Measurements from ENCODE around the gene CAMTA1.

Gene CAMTA1

DNA sequence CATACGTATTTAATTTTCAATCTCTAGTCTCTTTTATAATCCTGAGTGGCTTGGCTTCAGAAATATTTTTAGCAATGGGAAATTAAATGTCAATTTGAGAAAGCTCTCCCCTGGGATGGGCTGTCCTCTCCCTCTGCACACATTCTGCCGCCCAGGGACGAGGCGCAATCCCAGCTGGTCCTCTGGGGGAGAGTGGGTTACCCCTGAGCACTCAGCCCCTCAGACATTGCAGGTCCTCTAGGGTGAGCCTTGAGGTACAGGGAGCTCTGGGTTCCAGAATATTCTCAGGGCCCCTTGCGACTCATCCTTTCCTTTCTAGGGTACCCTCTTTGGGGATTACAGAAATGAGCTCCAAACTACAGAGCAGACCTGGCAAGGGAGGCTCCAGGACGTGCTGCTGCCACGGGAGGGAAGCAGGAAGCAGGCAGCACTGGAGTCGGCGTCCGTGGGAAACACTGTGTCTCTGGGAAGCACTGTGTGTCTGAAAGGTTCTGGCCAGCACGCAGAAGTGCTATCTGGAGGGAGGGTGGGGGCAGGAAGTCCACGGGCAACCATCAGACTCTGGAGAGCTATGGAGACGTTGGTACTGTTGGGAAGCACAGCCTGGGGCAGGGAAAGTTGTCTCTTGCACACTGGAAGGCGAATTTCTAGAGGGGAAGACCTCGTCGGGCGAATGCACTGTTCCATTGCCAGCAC is 642.5 kb downstream of the CAMTA1 start:
- DNase-seq = no peak

DNA sequence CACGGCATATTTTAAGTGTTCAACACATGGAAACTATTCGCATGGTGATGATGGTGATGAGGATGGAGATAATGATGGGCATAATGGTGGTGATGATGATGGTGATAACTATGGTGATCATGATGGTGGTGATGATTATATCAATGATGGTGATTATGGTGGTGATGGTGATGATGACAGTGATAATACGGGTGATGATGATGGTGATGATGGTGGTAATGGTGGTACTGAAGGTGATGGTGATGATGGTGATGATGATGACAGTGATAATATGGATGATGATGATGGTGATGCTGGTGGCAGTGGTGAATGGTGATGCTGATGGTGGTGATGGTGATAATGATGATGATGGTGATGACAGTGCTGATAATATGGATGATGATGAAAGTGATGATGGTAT is 644.0 kb downstream of the CAMTA1 start:
- DNase-seq = no peak

DNA sequence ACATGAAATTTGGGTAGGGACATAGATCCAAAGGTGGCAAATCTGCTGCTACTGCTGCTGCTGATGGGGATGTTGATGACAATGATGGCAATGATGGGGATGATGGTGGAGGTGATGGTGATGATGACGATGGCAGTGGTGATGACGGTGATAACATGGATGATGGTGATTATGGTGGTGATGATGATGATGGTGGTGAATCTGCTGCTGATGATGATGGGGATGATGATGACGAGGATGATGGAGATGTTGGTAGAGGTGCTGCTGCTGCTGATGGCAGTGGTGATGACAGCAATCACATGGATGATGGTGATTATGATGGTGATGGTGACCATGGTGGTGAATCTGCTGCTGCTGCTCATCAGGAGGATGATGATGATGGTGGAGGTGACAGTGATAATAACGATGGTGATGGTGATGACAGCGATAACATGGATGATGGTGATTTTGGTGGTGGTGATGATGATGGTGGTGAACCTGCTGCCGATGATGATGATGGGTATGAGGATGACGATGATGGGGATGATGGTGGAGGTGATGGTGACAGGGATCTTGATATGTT is 644.9 kb downstream of the CAMTA1 start:
- no peak for DNase-seq

DNA sequence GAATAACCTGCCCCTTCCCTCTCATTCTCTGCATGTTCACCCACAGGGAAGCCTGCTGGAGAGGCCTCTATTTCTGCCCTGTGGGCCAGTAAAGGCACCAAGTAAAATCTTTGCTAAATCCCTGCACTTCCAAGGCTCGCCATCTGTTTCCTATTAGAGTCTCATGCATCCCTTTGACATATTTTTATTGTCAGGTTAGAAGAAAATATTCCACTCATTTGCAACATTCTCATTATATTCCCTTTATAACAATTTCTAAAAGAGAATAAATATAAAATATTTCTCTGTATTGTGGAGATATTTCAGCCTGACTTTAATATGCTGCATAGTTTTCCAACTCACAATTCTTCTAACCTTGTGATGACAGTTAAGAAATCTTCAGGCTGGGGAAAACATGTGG is 645.4 kb downstream of the CAMTA1 start:
- no peak for DNase-seq

DNA sequence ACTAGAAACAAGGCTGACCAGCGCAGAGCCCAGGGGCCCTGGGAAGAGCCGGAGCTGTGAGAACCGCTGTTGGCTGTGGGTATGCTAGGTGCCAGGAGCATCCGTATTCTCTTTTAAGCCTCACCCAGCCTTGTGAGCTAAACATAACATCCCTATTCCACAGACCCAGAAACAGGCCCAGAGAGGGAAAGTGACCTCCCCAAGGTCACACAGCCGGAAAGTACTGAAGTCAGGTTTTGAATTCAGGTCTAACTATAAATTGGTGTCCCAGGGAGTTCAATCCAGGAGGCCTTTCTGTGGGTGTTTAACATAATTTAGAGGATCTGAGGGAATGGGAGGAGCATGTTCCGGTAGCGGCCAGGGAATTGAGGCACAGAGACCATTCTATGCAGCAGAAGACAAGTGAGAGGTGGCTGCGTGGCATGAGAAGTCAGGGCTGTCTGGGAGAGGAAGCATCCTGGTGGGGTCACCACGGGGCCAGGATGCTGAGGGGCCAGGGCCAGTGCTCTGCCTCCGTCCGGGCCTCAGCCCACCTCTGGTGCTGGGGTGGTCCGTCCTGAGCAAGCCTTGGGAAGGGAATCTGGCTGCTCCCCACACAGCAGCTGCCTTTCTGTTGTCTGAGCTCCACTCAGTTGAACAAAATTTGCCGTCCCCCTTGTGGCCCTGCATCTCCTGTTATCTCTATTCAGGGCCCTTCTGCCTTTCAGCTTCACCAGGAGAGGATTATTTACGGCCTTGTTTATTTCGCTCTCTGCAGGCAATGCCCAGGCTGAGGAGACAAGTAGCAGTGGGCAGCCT is 647.0 kb downstream of the CAMTA1 start:
- DNase-seq = no peak

DNA sequence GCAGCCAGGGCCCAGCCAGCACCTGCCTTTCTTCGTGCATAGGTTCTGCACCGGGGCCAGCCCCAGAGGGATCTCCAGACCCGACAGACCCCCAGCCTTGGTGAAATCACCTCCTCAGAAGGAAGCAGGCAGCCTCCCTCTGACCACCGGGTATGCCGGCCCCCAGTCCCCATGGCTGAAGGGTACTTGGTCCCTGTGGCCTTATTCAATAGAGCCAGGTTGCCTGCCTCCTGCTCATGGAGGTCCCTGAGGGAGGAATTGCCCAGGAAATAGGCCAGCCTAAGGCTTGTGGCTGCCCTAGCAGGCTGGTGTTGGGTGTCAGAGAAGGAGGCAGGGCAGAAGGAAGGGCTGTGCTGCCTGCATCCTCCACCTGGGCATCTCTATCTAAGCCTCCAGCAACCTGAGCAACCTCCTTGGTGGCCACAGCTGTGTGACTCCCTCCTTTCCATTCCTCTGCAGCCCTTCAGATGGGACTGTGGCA is 647.7 kb downstream of the CAMTA1 start:
- no peak for DNase-seq

DNA sequence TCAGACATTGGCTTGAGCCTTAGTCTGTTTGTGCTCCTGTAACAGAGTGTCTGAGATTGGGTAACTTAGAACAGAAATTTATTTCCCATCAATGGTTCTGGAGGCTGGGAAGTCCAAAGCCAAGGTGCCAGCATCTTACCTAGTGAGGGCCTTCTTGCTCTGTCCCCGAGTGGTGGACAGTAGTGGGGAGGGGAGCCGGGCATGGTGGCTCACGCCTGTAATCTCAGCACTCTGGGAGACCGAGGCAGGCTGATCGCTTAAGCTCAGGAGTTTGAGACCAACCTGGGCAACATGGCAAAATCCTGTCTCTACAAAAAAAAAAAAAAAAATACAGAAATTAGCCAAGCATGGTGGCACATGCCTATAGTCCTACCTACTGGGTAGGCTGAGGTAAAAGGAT is 649.3 kb downstream of the CAMTA1 start:
- no peak for DNase-seq

DNA sequence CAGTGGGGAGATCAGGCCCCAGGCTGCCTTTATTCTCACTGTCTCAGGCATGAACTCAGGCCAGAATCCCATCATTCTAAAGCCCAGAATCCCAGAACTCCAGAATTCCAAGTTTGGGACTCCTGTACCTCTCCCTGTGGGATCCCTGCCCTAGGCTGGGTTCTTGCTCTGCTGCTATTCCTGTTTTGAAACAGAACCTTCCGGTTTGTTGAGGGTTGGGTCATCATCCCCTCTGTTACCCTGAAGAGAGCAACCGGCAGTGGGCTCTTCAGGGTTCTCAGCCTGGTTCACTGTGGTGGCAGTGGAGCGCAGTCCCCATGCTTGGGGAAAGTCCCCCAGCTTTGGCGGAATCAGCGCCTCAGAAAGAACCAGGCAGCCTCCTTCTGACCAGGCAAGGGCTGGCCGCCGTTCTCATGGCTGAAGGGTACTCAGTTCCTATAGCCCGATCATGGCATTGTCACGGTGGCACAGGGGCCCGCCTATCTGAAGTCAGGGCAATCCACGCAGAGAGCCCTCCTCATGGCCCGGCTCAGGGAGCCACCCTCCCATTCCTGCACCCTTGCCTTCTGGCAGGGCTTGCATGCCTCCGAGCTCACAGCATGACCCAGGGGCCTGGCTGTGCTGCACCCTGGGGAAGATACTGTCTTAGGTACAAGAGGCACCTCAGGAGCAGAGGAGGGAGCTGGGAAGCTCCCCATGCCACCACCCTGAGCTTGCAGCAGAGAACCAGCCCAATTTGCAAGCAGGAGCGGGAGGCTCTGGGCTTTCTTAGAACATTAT is 650.2 kb downstream of the CAMTA1 start:
- no peak for DNase-seq

DNA sequence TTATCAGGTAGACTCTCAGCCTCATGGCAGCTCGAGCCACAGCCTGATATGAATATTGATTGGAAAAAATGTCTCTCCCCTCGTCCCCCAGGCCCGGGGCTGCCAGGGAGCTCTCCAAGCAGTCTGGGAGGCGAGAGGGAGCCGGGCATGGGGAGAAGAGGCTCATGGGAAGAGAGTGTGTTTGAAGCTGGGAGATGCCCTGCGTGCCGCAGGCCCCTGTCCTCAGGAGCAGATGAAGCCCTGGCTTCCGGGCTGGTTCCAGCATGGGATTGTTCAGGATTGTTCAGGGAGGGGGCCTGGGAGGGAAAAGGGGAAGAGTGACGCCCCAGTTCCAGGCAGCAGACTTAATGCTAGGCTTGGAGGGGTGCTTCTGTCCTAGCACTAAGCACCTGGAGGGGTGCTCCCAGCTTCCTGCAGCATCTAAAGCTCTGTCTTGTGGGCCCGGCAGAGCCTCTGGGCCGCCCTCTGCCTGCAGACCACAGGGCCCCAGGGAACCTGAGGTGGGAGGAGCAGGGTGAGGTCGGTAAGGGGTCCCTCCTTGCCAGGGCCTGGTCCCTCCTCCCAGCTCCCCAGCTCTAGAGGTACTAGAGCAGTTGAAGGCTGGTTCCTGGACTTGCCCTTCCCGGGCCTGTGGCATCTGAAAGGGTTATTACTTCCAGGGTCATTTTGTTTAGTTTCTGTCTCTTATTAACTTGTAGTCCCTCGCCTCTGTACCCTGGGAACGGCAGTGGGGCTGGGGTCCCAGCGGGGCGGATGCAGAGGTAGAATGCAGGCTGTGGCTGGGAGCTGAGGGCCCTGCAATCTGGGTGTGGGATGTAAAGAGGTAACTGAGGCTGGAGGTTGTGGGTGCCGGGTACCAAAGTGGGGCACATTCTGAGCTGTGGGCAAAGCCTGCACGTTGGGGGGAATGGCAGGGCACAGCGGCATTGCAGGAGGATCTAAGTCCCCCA is 651.1 kb downstream of the CAMTA1 start:
- DNase-seq = no peak

DNA sequence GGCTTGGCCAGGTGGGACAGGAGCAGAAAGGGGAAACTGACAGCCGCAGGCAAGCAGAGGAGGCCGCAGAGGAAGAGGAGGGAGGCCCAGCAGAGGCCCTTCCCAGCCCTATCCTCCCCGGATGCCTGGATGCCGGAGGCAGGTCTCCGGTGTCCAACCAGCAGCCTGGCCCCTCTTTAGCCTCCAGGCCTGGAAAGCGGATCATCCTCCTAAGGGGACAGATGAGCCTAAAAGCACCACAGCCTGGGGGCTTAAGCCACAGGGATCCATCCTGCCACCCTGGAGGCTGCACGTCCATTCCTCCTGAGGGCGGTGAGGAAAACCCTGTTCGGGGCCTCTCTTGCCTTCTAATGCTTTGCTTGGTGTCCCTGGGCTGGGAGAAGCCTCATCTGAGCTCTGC is 651.8 kb downstream of the CAMTA1 start:
- DNase-seq = no peak

DNA sequence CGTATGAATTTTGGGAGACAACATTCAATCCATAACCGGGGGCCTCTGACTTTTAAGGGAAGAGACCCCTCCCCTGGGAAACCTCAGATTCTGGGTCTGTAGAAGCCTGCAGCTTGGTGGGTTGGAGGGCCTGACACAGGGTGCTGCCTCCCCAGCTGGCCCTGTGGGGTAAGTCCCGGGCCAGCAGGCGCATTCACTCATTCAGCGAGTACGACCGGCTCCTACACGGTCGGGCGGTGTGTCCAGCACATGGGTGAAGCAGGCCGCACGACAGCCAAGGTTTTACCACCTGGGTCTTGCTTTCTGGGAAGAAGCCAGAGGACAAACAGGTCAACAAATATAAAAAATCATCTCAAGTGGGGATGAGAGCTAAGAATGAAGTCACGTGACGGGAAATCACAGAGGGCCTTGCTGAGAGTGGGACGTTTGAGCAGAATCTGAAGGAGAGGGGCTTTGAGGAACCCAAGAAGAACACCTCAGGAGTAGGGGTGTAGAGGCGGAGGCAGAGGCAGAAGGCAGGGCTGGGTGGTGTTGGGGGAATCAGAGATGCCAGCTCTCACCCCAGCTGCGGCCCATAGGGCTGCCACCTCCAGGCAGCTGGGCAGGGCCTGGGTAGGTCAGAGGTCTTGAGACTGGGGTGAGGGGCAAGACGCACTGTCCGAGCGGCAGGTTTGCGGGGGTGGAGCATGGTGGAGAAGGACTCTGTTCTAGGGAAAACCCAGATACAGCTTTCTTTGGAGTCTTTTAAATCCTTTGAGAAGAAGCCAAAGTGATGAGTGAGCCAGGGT is 652.5 kb downstream of the CAMTA1 start:
- DNase-seq = no peak

DNA sequence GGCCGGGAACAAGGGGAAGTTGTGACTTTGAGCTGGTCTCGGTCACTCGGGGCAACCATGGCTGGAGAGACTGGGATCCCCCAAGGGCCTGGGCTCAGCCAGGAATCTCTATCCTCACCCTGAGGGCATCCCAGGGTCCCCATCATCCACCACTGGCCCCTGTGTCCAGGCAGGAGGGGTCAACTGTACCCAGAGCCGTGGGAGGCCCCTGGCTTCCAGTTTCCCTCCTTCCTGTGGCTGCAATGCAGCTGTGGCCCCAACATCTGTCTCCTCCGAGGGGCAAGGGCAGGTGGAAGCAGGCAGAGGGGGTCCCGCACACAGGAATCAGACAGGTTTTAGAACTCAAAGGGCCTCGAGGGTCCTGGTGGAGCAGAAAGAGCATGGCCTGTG is 653.1 kb downstream of the CAMTA1 start:
- no peak for DNase-seq

DNA sequence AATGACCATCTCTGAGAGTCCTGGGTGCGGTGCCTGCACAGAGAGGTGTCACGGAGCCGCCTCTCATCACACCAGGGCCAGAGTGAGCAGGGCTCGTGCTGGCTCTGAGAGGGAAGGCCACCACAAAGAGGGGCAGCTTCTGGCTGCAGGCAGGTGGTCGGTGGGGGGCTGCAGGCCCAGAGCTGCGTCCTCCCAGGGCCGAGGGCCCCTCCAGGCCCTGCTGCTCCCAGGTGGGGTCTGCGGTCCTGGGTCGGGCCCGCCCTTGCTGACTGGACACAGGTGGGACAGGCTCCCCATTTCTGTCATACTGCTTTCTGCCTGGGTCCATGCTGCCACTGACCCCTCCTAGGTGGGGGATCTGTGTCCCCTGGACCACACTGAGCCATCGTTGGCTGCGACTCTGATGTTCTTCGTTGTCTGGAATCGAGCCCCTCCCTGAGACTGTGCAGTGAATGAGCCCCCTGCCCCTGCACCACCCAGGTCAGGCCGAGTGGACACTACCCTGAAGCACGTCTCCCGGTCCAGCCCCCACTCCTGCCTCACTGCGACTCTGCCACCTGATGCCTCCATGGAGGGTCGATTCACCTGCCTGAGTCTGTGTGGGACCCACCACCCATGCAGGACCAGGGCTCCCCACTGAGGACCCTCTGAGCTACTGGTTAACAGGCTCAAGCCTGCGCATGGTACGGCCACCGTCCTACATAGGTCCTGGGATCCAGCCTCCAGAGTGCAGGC is 653.8 kb downstream of the CAMTA1 start:
- DNase-seq = no peak

DNA sequence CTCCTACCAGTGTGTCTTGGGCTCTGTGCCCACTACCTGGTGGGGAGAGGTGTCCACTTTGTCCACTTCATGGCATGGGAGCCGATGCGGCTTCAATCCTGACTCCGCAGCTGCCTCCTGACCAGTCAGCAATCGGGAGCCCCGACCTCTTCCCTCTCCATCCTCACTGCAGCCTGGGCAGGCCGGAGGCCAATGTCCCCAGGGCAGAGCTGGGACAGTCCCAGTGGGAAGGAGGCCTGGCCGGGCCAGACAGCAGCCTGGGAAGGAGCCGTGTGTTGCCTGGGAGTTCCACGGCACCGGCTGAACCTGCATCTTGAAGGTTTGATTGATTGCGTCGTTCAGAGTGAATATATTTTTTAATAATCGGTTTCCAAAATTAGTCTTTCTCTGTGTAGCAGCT is 654.9 kb downstream of the CAMTA1 start:
- no peak for DNase-seq

DNA sequence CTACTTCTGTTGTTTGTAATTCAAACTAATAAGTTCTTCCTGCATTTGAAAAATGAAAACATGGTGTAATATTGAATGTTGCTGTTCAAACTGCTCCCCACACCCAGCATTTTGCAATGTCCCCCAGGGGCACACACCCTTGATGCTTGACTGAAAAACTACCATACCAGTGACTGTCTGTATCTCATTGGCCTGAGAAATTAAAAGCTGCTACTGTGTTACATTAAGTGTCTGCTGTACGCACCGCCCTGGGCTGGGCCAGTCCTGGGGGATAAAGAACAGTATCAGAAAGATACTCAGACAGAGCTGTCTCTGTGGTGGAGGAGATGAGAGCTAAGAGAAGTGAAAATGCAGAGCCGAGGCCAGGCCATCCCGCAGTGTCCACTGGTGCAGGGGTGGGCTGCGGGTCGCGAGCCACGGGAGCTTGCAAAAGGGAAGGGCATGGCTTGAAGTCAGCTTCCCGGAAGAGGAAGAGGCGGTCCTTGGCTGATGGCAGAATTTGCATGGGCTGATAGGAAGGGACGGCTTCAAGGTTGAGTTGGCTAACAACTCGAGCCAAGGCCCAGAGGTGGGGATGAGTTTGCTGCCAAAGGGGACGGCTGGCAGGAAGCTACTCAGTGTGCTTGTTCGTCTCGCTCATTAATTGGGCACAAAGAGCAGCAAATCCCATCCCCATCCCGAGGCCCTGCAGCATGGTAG is 656.0 kb downstream of the CAMTA1 start:
- no peak for DNase-seq

DNA sequence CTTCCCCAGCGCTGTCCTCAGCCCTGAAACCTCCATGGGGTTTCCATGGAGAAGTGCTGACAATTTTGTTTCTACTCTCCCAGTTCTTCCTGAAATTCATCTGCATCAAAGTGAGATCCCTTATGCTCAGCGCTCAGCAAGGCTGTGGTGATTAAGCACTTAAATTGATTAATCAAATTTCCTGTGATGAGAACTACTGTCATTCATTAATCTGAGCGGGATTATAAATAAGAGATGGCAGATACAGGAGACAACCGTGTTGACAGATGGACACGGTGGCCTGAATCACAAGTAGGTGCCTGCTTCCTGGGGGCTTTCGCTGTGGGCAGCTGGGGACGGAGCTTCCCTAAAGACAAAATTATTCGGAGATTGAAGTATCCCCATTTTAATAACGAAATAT is 656.8 kb downstream of the CAMTA1 start:
- DNase-seq = no peak

DNA sequence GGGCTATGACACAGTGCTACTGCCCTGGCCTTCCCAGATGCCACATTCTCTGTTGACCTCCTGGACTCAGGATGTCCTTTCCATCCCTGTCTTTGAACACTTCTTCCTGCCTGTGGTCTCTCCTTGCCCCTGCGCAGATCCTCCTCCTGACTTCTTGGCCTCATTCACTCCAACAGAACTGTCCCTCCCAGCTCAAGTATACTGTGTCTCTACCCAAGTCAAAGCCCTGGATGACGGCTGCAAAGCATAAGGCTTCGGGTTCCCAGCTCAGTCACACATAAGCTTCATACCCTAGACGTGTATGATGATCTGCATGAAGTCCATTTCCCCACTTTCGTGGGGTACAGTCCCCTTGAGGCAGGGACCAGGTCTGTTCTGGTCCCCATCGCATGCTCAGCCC is 657.7 kb downstream of the CAMTA1 start:
- DNase-seq = no peak

DNA sequence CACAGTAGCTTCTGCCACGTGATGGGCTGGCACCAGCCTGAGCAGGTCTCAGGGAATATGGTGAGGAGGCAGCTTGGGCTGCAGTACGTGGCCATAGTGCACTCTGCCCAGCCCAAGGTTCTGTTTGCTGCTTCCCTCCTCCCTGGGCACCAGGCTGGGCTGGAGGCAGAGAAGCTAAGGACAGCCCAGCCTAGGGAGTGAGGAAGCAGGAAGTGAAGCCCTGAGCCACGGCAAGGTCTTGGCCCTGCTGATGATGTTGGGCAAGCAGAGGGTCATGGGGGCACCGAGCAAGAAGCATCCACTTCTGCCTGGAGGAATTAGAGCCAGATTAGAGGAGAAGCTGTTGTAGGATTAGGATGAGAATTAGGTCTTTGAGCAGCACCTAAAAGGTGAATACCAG is 659.1 kb downstream of the CAMTA1 start:
- no peak for DNase-seq

DNA sequence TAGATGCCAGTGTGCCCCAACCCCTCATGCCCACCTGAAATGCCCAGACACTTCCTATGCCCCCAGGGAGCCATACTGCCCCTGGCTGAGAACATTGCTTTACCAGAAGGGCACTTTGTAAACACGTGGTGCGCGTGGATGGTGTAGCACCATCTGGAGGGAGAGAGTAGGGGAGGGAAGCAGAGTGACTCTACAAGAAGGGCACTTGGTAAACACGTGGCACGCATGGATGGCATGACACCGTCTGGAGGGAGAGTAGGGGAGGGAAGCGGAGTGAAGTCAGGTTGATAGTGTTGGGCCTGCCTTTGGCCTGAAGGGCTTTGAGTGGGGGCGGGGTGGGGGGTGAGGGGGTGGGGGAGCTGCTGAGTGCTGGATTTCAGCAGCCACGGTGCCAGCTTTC is 661.8 kb downstream of the CAMTA1 start:
- DNase-seq = no peak

DNA sequence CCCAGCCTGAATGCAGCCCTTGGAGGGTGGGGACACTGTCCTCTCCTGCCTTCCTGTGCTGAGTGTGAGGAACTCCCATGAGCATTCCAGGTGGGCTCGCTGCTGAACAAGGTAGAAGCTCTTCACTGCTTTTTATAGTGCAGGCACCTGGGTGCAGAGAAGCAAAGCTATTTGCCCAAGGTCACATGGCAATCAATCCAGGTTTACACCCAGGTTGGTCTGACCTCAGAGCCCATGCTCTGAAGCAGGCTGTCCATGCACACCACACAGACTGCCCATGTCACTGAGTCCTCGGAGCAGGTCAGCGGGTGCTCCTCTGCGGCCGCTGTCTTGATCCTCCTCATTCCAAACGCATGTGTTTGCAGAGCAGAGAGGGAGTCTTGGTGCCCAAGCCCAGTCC is 662.5 kb downstream of the CAMTA1 start:
- DNase-seq = no peak
